ENCODE data around the gene FAM81A.

Gene FAM81A

GRCh38 chr15:59548501-59549226, 110.7 kb downstream of the FAM81A start:
- no peak for DNase-seq

- DNase-seq = no peak
Measured at GRCh38 chr15:59549301-59550185, 111.6 kb downstream of the FAM81A start.

GRCh38 chr15:59550530-59550929, 112.5 kb downstream of the FAM81A start:
- no peak for DNase-seq

DNA sequence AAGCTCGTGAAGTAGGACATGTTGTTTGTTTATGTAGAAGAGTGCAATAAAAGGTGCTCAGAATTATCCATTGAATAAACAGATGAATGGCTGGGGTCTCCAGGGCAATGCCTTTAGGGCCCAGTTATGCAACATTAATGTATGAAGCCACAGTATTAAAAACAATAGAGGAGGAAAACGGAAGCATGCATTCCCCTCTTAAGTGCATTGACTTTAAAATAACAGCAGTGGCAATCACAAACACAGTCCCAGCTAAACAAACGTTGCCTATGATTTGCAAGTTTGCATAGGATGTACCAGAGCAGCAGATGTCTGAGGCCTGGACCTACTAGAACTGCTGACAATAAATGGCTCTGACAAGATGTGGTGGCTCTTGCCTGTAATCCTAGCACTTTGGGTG, 113.0 kb downstream of the FAM81A start:
- DNase-seq = no peak

GRCh38 chr15:59553879-59554735, 116.1 kb downstream of the FAM81A start:
- DNase-seq = no peak

- DNase-seq = no peak
Measured at GRCh38 chr15:59555696-59556095, 117.7 kb downstream of the FAM81A start.

GRCh38 chr15:59556380-59556779, 118.4 kb downstream of the FAM81A start:
- DNase-seq = no peak

DNA sequence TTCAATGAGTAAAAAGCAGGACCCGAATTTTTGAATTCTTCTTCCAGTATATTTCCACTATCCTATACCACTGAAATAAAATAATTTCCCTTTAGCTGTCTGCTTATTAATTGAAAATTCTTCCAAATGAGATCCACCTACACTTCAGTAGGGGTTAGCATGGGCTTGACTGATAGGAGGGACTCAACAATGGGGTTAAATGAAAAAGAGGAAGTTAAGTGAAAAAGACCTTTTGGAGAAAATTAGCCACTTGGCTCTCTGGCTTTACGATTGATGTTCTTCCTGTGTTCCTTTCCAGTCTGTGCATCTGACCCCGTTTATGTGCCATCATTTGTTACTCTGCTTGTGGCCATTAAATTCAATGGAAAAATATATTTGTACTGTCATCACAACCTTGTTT, 119.6 kb downstream of the FAM81A start:
- no peak for DNase-seq

DNA sequence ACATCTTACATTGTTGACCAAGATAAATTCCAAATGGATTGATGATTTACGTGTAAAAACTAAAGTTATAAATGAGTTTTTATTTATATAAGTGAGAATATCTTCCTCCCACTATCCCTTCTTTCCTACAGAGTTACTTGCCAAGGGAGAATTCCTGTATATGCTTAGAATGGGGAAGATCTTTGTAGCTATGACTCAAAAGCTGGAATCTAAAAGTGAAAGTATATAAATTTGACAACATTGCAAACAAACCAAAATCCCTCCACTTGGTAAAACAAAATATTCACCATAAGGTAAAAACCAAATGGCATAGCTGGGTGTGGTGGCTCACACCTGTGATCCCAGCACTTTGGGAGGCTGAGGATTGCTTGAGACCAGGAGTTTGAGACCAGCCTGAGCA, 120.9 kb downstream of the FAM81A start:
- no peak for DNase-seq

DNA sequence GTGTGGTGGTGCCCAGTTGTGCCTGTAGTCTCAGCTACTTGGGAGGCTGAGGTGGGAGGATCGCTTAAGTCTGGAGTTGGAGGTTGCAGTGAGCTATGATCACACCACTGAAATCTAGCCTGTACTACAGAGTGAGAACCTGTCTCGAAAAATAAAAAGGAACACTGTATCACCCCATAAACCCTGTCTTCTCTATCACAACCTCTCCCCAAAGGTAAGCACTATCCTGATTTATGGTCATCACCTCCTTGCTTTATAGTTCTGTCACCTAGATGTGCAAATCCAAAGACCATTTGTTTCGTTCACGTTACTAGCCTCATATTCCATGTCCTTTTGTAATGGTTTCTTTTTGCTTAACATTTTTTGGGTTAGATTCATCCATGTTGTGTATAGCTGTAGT, 123.6 kb downstream of the FAM81A start:
- no peak for DNase-seq

DNA sequence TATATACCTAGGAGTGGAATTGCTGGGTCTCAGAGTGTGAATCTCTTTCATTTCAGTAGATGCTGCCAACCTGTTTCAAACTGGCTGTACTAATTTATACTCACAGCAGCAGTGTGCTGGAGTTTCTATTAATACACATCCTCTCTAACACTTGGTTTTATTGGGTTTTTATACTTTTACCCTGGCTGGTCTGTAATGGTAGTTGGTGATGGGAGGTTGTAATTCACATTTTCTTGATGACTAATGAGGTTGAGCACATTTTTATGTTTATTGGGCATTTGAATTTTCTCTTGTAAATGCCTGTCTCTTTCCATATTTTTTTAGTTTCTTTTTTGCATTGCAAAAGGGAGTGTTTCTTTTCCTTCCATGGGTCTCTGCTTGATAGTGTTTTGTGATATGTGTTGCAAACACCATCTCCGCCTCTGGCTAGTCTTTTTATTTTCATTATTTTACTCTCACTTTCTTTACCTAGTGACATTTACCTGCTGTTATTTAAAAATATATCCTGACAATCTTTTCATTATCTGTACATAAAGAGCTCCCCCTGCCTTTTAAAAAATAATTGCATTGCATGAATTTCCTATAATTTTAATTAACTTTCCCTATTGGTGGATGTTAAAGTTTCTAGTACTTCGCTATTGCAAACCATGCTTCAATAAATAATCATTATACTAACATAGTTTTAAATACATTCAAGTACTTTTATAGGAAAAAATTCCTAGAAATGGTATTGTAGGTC, 124.6 kb downstream of the FAM81A start:
- DNase-seq = no peak

- no peak for DNase-seq
Measured at GRCh38 chr15:59565299-59565698, 127.3 kb downstream of the FAM81A start.

GRCh38 chr15:59567324-59567723, 129.3 kb downstream of the FAM81A start:
- DNase-seq = no peak

GRCh38 chr15:59569477-59569876, 131.5 kb downstream of the FAM81A start:
- no peak for DNase-seq

DNA sequence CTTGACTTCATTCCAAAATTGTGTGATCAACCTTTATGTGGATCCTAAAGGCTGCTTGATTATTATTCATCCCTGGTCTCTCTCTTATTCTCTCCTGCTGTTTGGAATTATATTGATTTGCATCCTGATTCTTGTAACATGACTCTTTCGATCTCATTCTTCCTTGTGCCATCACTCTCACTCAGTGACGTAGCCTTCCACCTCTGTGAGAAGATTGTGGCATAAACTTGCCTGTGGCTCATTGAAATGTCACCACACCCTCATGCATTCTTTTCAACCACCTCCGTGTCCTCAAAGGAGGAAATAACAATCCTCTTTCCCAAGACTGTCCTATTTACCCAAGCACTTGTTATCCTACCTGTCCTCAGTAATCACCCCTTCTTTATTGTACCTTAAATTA, 132.3 kb downstream of the FAM81A start:
- no peak for DNase-seq

GRCh38 chr15:59571606-59572005, 133.6 kb downstream of the FAM81A start:
- no peak for DNase-seq
